HEK293 (cell line): Measurements from ENCODE around the gene FHDC1.

Experiments
- CTCF ChIA-PET: fragments of 350-600 bp; formaldehyde crosslinking; extraction: SDS; loops from one replicate; lab custom pipeline; 2021; ENCODE audit warnings: antibody characterized with exemption; lab: Yijun Ruan, JAX
- POLR2A ChIA-PET: fragments of 300-600 bp; formaldehyde crosslinking; extraction: SDS; loops from one replicate; lab custom pipeline; 2020; ENCODE audit warnings: antibody characterized with exemption, inconsistent platforms; lab: Yijun Ruan, JAX
- H3K27ac ChIP-seq: fragments of 200-500 bp; sonication (Bioruptor generic); 2 replicates; pipeline ENCODE4 v1.5.1; 2014; ENCODE audit warnings: low read depth, low read length, control low read depth, inconsistent platforms; ENCODE audit errors: extremely low read depth
- H3K36me3 ChIP-seq, 2 experiments: fragments of 200-500 bp in 1 of 2; sonication (Bioruptor generic) in 1 of 2; 1 replicate in 1 of 2; 2 replicates in 1 of 2; pipeline ENCODE4 v1.5.1; 2014 to 2017; ENCODE audit warnings: inconsistent platforms in 2 of 2, low read length in 2 of 2; ENCODE audit not compliant: control insufficient read depth in 2 of 2, insufficient read depth in 1 of 2
- H3K4me1 ChIP-seq: fragments of 200-500 bp; sonication (Bioruptor generic); 2 replicates; pipeline ENCODE4 v1.5.1; 2014; ENCODE audit warnings: mild to moderate bottlenecking, low read length, inconsistent platforms; ENCODE audit not compliant: control insufficient read depth, insufficient read depth
- H3K4me3 ChIP-seq: 2 replicates; pipeline ENCODE4 v1.5.1; 2011; ENCODE audit warnings: low read depth, mild to moderate bottlenecking, control low read depth, low read length, moderate library complexity
- H3K9me3 ChIP-seq: fragments of 200-500 bp; sonication (Bioruptor generic); 2 replicates; pipeline ENCODE4 v1.5.1; 2014; ENCODE audit warnings: low read depth, low read length, inconsistent platforms; ENCODE audit not compliant: control insufficient read depth, insufficient read depth
- GLIS1 ChIP-seq: fragments of 450-650 bp; formaldehyde crosslinking; IDR thresholded peaks from 2 replicates; pipeline ENCODE4 v1.5.1; 2016; ENCODE audit warnings: missing biosample characterization, missing genetic modification characterization
- GLIS2 ChIP-seq: fragments of 450-650 bp; formaldehyde crosslinking; IDR thresholded peaks from 2 replicates; pipeline ENCODE4 v1.5.1; 2016; ENCODE audit warnings: missing biosample characterization, missing genetic modification characterization
- HOXC10 ChIP-seq: sonication (generic); formaldehyde crosslinking; IDR thresholded peaks from 2 replicates; pipeline ENCODE4 v1.8.1; 2023; ENCODE audit warnings: mild to moderate bottlenecking, missing genetic modification reagents
- HOXD13 ChIP-seq: sonication (generic); formaldehyde crosslinking; IDR thresholded peaks from 2 replicates; pipeline ENCODE4 v1.8.0; 2022; ENCODE audit warnings: missing genetic modification reagents, borderline replicate concordance
- KLF9 ChIP-seq: fragments of 450-650 bp; formaldehyde crosslinking; IDR thresholded peaks from 2 replicates; pipeline ENCODE4 v1.5.1; 2016; ENCODE audit warnings: missing biosample characterization, missing genetic modification characterization, low read depth
- MYNN ChIP-seq: fragments of 450-650 bp; formaldehyde crosslinking; IDR thresholded peaks from 2 replicates; pipeline ENCODE4 v1.5.1; 2016; ENCODE audit warnings: missing biosample characterization, missing genetic modification characterization, borderline replicate concordance
- MZF1 ChIP-seq: fragments of 450-650 bp; formaldehyde crosslinking; IDR thresholded peaks from 2 replicates; pipeline ENCODE4 v1.5.1; 2017; ENCODE audit warnings: missing biosample characterization, missing genetic modification characterization, borderline replicate concordance
- PATZ1 ChIP-seq: fragments of 450-650 bp; formaldehyde crosslinking; IDR thresholded peaks from 2 replicates; pipeline ENCODE4 v1.5.1; 2016; ENCODE audit warnings: missing biosample characterization, missing genetic modification characterization
- SCRT1 ChIP-seq: fragments of 450-650 bp; formaldehyde crosslinking; IDR thresholded peaks from 2 replicates; pipeline ENCODE4 v1.5.1; 2016; ENCODE audit warnings: missing biosample characterization, missing genetic modification characterization, borderline replicate concordance
- WT1 ChIP-seq: fragments of 450-650 bp; formaldehyde crosslinking; IDR thresholded peaks from 2 replicates; pipeline ENCODE4 v1.5.1; 2016; ENCODE audit warnings: missing biosample characterization, missing genetic modification characterization
- ZBTB26 ChIP-seq: fragments of 450-650 bp; formaldehyde crosslinking; optimal IDR thresholded peaks from 2 replicates; pipeline ENCODE3; 2016; ENCODE audit warnings: missing biosample characterization, mild to moderate bottlenecking, missing genetic modification characterization
- ZBTB6 ChIP-seq: fragments of 450-650 bp; formaldehyde crosslinking; IDR thresholded peaks from 2 replicates; pipeline ENCODE4 v1.5.1; 2017; ENCODE audit warnings: missing biosample characterization, missing genetic modification characterization
- ZFP37 ChIP-seq: fragments of 450-650 bp; formaldehyde crosslinking; IDR thresholded peaks from 2 replicates; pipeline ENCODE4 v1.5.1; 2016; ENCODE audit warnings: missing biosample characterization, missing genetic modification characterization
- ZNF132 ChIP-seq: fragments of 450-650 bp; formaldehyde crosslinking; IDR thresholded peaks from 2 replicates; pipeline ENCODE4 v1.5.1; 2017; ENCODE audit warnings: missing biosample characterization, missing genetic modification characterization, borderline replicate concordance
- ZNF155 ChIP-seq: fragments of 450-650 bp; formaldehyde crosslinking; IDR thresholded peaks from 2 replicates; pipeline ENCODE4 v1.5.1; 2016; ENCODE audit warnings: missing biosample characterization, missing genetic modification characterization
- ZNF157 ChIP-seq: fragments of 450-650 bp; formaldehyde crosslinking; IDR thresholded peaks from 2 replicates; pipeline ENCODE4 v1.5.1; 2016; ENCODE audit warnings: missing biosample characterization, missing genetic modification characterization
- ZNF366 ChIP-seq: fragments of 450-650 bp; formaldehyde crosslinking; conservative IDR thresholded peaks from 2 replicates; pipeline ENCODE4 v1.5.1; 2016; ENCODE audit warnings: missing biosample characterization, missing genetic modification characterization
- ZNF37A ChIP-seq: fragments of 450-650 bp; IDR thresholded peaks from 2 replicates; pipeline ENCODE4 v1.5.1; 2018; ENCODE audit warnings: missing biosample characterization, missing genetic modification characterization
- ZNF48 ChIP-seq: fragments of 450-650 bp; formaldehyde crosslinking; IDR thresholded peaks from 2 replicates; pipeline ENCODE4 v1.5.1; 2016; ENCODE audit warnings: missing biosample characterization, missing genetic modification characterization
- ZNF513 ChIP-seq: fragments of 450-650 bp; IDR thresholded peaks from 2 replicates; pipeline ENCODE4 v1.5.1; 2018; ENCODE audit warnings: missing biosample characterization, missing genetic modification characterization
- ZNF785 ChIP-seq: fragments of 450-650 bp; formaldehyde crosslinking; IDR thresholded peaks from 2 replicates; pipeline ENCODE4 v1.5.1; 2016; ENCODE audit warnings: missing biosample characterization, missing genetic modification characterization
- TF ChIP-seq, protein P1 (sequence below): fragments of 450-650 bp; formaldehyde crosslinking; IDR thresholded peaks from 2 replicates; pipeline ENCODE4 v1.5.1; 2017; ENCODE audit warnings: missing biosample characterization, missing genetic modification characterization
- TF ChIP-seq, protein P2 (sequence below): fragments of 450-650 bp; formaldehyde crosslinking; IDR thresholded peaks from 2 replicates; pipeline ENCODE4 v1.5.1; 2016; ENCODE audit warnings: missing biosample characterization, missing genetic modification characterization
- TF ChIP-seq, protein P3 (sequence below): fragments of 450-650 bp; formaldehyde crosslinking; IDR thresholded peaks from 2 replicates; pipeline ENCODE4 v1.5.1; 2017; ENCODE audit warnings: missing biosample characterization, missing genetic modification characterization

Gene FHDC1

GRCh38 chr4:152946446-152946845, 10.3 kb downstream of the FHDC1 start:
- TF ChIP-seq ZNF513 (tag by site-specific recombination) (no peak), ZNF132 (tag by site-specific recombination) (no peak), MZF1 (tag by site-specific recombination) (no peak), ZBTB6 (no peak), ZFP37 (tag by site-specific recombination) (no peak), ZNF37A (tag by site-specific recombination) (no peak), WT1 (no peak), PATZ1 (tag by site-specific recombination) (no peak), ZNF785 (tag by site-specific recombination) (no peak), KLF9 (tag by site-specific recombination) (no peak), ZNF155 (tag by site-specific recombination) (no peak), HOXC10 (no peak), GLIS2 (tag by site-specific recombination) (no peak), MYNN (tag by site-specific recombination) (no peak), SCRT1 (tag by site-specific recombination) (no peak), GLIS1 (tag by site-specific recombination) (no peak)
- TF ChIP-seq, protein P1, sequence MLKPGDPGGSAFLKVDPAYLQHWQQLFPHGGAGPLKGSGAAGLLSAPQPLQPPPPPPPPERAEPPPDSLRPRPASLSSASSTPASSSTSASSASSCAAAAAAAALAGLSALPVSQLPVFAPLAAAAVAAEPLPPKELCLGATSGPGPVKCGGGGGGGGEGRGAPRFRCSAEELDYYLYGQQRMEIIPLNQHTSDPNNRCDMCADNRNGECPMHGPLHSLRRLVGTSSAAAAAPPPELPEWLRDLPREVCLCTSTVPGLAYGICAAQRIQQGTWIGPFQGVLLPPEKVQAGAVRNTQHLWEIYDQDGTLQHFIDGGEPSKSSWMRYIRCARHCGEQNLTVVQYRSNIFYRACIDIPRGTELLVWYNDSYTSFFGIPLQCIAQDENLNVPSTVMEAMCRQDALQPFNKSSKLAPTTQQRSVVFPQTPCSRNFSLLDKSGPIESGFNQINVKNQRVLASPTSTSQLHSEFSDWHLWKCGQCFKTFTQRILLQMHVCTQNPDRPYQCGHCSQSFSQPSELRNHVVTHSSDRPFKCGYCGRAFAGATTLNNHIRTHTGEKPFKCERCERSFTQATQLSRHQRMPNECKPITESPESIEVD (tag by site-specific recombination): no peak
- Histone ChIP-seq H3K36me3 (no peaks in the 10 kb centered on the region), H3K4me1 (no peaks in the 10 kb centered on the region), H3K27ac (no peak overlapping the region), H3K9me3 (no peaks in the 10 kb centered on the region), H3K4me3 (no peak overlapping the region)
- CTCF ChIA-PET: no interaction called here
- POLR2A ChIA-PET: no interaction called here

DNA sequence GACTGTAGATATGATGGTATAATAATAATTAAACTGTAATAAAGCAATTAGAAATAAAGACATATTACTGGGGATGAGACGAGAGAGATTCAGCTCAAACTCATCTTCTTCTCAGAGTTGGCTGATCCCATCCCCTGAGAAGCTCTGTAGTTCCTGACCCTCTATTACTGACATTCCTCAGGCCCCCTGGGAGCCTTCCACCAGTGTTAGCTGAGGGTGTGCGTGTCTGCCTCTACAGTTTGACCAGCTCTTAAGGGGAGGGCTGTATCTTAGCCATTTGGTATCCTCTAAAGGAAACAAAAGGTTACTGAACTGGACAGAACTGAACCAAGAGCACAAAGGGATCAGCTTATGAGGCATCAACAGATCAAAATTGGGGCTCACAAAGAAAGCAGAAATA, 11.2 kb downstream of the FHDC1 start:
- ChIA-PET POLR2A (no interaction called here), CTCF (no interaction called here)
- Histone ChIP-seq H3K4me1 (no peaks in the 10 kb centered on the region), H3K27ac (no peak overlapping the region), H3K9me3 (no peaks in the 10 kb centered on the region), H3K4me3 (no peak overlapping the region), H3K36me3 (no peaks in the 10 kb centered on the region)
- TF ChIP-seq HOXD13 (CRISPR knock-in tag): no peak
- no peak for TF ChIP-seq ZNF48 (tag by site-specific recombination)
- TF ChIP-seq ZNF157 (tag by site-specific recombination): no peak
- no peak for TF ChIP-seq SCRT1 (tag by site-specific recombination)
- TF ChIP-seq ZBTB26: no peak
- TF ChIP-seq ZNF366 (tag by site-specific recombination): no peak
- TF ChIP-seq HOXC10: no peak
- TF ChIP-seq, protein P2, sequence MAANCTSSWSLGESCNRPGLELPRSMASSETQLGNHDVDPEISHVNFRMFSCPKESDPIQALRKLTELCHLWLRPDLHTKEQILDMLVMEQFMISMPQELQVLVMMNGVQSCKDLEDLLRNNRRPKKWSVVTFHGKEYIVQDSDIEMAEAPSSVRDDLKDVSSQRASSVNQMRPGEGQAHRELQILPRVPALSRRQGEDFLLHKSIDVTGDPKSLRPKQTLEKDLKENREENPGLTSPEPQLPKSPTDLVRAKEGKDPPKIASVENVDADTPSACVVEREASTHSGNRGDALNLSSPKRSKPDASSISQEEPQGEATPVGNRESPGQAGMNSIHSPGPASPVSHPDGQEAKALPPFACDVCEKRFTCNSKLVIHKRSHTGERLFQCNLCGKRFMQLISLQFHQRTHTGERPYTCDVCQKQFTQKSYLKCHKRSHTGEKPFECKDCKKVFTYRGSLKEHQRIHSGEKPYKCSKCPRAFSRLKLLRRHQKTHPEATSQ (tag by site-specific recombination): no peak
- TF ChIP-seq, protein P3, sequence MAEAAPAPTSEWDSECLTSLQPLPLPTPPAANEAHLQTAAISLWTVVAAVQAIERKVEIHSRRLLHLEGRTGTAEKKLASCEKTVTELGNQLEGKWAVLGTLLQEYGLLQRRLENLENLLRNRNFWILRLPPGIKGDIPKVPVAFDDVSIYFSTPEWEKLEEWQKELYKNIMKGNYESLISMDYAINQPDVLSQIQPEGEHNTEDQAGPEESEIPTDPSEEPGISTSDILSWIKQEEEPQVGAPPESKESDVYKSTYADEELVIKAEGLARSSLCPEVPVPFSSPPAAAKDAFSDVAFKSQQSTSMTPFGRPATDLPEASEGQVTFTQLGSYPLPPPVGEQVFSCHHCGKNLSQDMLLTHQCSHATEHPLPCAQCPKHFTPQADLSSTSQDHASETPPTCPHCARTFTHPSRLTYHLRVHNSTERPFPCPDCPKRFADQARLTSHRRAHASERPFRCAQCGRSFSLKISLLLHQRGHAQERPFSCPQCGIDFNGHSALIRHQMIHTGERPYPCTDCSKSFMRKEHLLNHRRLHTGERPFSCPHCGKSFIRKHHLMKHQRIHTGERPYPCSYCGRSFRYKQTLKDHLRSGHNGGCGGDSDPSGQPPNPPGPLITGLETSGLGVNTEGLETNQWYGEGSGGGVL (tag by site-specific recombination): no peak
- no peak for TF ChIP-seq MYNN (tag by site-specific recombination)
